ENCODE results near the gene PRKACA. TPM values are rescaled to one million over a fixed set of nuclear protein-coding genes. Genes with fewer than 3 reads are reported as not detected.
A peak's percentile ranks its signal among the peaks of the same experiment; 100 is the strongest.
"Not testable (repeated sequence)": the region's sequence is repeated elsewhere in the genome, so short reads cannot be mapped to it uniquely, and the experiment has no call there.

Gene PRKACA
- polyA plus RNA-seq, 1 experiment = 17.9 TPM

DNA sequence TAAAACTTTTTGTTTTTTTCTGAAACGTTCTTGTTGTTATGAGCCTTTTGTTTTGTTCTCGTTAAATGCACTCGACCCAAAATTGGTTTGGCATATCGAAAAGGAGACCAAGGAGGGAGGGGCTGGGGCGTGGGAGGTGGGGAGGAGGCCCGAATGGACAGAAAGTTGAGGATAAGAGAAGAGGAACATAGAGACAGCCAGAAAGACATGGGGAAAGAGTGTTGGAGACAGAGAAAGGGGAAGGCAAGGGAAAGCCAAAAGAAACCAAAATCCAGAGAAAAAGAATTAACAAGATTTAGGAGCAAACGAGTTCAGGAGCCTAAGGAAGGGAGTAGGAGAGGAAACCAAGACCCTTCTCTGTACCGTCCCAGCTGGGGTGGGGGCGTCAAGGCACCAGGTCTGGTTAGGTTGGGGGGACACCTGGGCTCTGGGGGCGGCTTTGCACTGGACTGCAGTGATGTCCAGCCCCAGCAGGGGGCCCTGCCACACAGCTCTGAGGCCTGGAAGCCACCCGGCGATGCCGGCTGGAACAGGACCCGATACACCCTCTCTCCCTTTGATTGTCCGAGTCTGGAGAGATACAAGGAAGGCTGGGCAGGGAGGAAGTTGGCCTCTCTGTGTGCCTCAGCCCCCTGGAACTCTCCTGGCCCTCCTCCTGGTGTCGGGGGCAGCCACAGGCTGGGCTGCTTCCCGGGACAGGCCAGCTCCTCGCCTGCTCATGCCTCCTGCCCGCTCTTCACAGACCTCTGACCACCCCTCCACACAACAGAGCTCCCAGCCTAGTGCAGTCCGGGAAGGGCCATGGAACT, 30.4 kb upstream of the PRKACA start:
- H3K27me3 ChIP-seq (ENCODE audit: control insufficient read depth, insufficient read depth, low read length) = no peaks in the 10 kb centered on the region
- H3K9me3 ChIP-seq (ENCODE audit: control insufficient read depth, insufficient read depth, low read length) = no peaks in the 10 kb centered on the region
- no peak overlapping the region for H3K27ac ChIP-seq (ENCODE audit: low read depth, low read length)
- peak; percentile 15 for DNase-seq (ENCODE audit: low read depth, low spot score)
- TF ChIP-seq, protein P1, sequence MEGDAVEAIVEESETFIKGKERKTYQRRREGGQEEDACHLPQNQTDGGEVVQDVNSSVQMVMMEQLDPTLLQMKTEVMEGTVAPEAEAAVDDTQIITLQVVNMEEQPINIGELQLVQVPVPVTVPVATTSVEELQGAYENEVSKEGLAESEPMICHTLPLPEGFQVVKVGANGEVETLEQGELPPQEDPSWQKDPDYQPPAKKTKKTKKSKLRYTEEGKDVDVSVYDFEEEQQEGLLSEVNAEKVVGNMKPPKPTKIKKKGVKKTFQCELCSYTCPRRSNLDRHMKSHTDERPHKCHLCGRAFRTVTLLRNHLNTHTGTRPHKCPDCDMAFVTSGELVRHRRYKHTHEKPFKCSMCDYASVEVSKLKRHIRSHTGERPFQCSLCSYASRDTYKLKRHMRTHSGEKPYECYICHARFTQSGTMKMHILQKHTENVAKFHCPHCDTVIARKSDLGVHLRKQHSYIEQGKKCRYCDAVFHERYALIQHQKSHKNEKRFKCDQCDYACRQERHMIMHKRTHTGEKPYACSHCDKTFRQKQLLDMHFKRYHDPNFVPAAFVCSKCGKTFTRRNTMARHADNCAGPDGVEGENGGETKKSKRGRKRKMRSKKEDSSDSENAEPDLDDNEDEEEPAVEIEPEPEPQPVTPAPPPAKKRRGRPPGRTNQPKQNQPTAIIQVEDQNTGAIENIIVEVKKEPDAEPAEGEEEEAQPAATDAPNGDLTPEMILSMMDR (IDR thresholded peaks at IDR 0.05; ENCODE audit: low read depth, low read length) = peak; percentile 89
- POLR2A ChIA-PET = interaction anchor here (1.0 kb wide), 1 partner anchor 11 kb away, joined by 3 read pairs; the partner anchor contains the start of gene ASF1B
- no peak overlapping the region for H3K4me3 ChIP-seq (ENCODE audit: low read depth, low read length)
- CTCF ChIA-PET = interaction anchor here (0.6 to 2.3 kb wide), 13 partner anchors 9 to 1145 kb away, joined by 3 to 25 read pairs (median 4); partner anchors contain the start of genes ASF1B and IL27RA

DNA sequence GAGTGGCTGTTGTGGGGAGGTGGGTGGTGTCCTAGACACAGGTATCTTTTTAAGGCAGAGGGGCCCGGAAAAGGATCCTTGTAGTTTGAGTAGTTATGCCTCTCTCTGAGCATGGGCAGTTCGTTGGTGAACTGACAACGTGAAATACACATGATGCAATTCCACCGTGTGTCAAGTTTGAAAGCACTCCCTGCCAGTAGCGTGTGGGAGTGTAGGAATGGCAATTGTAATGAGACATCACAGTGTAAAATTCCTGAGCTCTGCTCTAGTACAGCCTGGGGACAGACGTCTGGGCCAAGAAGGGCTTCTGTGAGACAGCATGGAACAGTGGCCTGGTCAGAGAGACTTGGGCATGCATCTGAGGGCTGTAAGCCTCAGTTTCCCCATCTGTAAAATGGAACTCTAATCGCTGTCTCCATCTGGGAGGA, 29.2 kb upstream of the PRKACA start:
- POLR2A ChIA-PET = interaction anchor here (0.7 kb wide), 1 partner anchor 10 kb away, joined by 3 read pairs; the partner anchor contains the start of gene ASF1B
- TF ChIP-seq, protein P1 (IDR thresholded peaks at IDR 0.05; ENCODE audit: low read depth, low read length) = no peak
- Histone ChIP-seq H3K9me3 (ENCODE audit: control insufficient read depth, insufficient read depth, low read length) (no peaks in the 10 kb centered on the region), H3K4me3 (ENCODE audit: low read depth, low read length) (no peak overlapping the region), H3K27me3 (ENCODE audit: control insufficient read depth, insufficient read depth, low read length) (no peaks in the 10 kb centered on the region), H3K27ac (ENCODE audit: low read depth, low read length) (no peak overlapping the region)
- CTCF ChIA-PET = interaction anchor here (0.8 to 2.3 kb wide), 5 partner anchors 8 to 334 kb away, joined by 3 to 25 read pairs (median 5); partner anchors contain the start of gene ASF1B
- peak; percentile 34 for DNase-seq (ENCODE audit: low read depth, low spot score)

DNA sequence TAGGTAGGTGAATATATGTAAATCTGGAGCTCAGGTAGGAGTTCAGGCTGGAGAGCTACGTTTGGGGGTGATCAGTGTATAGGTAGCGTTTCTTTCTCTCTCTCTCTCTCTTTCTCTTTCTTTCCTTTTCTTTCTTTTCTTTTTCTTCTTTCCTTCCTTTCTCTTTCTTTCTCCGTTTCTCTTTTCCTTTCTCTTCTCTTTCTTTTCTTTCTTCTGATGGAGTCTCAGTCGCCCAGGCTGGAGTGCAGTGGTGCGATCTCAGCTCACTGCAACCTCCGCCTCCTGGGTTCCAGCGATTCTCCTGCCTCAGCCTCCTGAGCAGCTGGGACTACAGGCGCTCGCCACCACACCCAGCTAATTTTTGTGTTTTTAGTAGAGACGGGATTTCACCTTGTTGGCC, 28.6 kb upstream of the PRKACA start:
- CTCF ChIA-PET = interaction anchor here (0.7 to 1.9 kb wide), 4 partner anchors 9 to 334 kb away, joined by 3 to 21 read pairs (median 6); partner anchors contain the start of gene ASF1B
- H3K9me3 ChIP-seq (ENCODE audit: control insufficient read depth, insufficient read depth, low read length); POLR2A ChIA-PET; DNase-seq (ENCODE audit: low read depth, low spot score); H3K27ac ChIP-seq (ENCODE audit: low read depth, low read length); H3K27me3 ChIP-seq (ENCODE audit: control insufficient read depth, insufficient read depth, low read length); H3K4me3 ChIP-seq (ENCODE audit: low read depth, low read length): not testable (repeated sequence)

DNA sequence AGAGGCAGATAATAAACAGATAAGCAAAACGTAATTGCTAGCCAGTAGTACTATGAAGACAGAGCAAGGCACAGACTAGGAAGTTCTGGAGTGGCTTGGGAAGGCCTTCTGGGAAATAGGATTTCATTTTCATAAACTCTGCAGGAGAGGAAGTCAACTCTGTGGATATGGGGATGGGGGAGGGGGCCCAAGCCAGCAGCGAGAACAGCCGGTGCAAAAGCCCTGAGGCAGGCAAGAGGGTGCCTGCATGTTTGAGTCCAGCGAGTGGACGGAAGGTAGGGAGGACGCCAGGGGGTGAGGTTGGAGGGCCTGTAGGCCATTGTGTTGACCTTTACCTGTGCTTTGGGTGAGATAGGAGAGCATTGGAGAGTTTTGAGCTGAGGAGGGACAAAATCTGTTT, 27.8 kb upstream of the PRKACA start:
- ChIA-PET CTCF (interaction anchor here (1.0 to 1.9 kb wide), 3 partner anchors 9 to 236 kb away, joined by 3 to 21 read pairs (median 10); partner anchors contain the start of gene ASF1B), POLR2A (interaction anchor here (0.6 kb wide), 1 partner anchor 236 kb away, joined by 5 read pairs; the partner anchor contains the start of gene ADGRE5)
- TF ChIP-seq, protein P1 (IDR thresholded peaks at IDR 0.05; ENCODE audit: low read depth, low read length) = no peak
- H3K9me3 ChIP-seq (ENCODE audit: control insufficient read depth, insufficient read depth, low read length) = no peaks in the 10 kb centered on the region
- H3K4me3 ChIP-seq (ENCODE audit: low read depth, low read length) = no peak overlapping the region
- no peak overlapping the region for H3K27ac ChIP-seq (ENCODE audit: low read depth, low read length)
- DNase-seq (ENCODE audit: low read depth, low spot score) = no peak
- no peaks in the 10 kb centered on the region for H3K27me3 ChIP-seq (ENCODE audit: control insufficient read depth, insufficient read depth, low read length)

DNA sequence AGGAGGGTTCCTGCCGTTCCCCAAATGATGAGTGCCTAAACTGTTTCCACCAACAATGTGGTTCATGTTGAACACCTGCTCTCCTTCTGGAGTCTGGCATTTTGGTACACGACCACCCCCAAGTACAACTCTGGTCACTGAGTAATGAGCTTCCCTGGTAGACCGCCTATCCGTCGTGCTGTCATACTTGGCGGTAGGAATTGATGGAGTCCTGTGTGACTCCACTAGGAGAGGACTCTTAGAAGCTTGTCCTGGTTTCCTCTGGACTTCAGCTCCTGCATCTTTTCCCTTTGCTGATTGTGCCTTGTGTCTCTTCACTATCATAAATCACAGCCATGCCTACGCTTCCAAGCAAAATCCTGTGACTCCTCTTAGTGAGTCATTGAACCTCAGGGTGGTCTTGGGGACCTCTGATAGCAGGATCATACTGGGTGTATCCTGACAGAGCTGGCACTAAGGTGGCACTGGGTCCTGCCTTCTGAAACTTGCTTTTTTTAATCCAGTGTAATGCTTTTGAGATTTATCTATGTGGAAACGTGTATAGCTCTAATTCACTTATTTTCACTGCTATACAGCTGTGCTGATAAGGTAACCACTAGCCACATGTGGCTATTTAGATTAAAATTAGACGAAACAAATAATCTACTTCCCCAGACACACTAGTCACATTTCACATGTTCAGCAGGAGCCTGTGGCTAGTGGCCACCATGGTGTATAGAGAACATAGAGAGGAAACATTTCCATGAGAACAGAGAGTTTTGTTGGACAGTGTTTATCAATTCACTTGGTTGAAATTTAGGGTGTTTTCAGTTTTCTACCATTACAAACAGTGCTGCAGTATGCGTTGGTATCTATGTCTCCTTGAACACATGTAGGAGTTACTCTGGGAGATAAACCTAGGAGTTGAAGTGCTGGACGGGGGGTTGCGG, 25.0 kb upstream of the PRKACA start:
- Histone ChIP-seq H3K9me3 (ENCODE audit: control insufficient read depth, insufficient read depth, low read length) (no peaks in the 10 kb centered on the region), H3K4me3 (ENCODE audit: low read depth, low read length) (no peak overlapping the region), H3K27ac (ENCODE audit: low read depth, low read length) (no peak overlapping the region), H3K27me3 (ENCODE audit: control insufficient read depth, insufficient read depth, low read length) (no peaks in the 10 kb centered on the region)
- POLR2A ChIA-PET = no interaction called here
- no peak for DNase-seq (ENCODE audit: low read depth, low spot score)
- CTCF ChIA-PET = interaction anchor here (0.7 kb wide), 1 partner anchor 263 kb away, joined by 3 read pairs; no protein-coding TSS in a partner anchor
- TF ChIP-seq, protein P1 (IDR thresholded peaks at IDR 0.05; ENCODE audit: low read depth, low read length) = no peak
